Measurements from ENCODE around the gene RPP25.

GRCh38 chr15:74959586-74959939, 3.0 kb upstream of the RPP25 start:
- TF ChIP-seq CTCF (conservative IDR thresholded peaks at IDR 0.05 in 1 of 2, IDR thresholded peaks at IDR 0.05 in 1 of 2; ENCODE audit: extremely low read depth in 1 of 2, insufficient read depth in 1 of 2, low read depth in 1 of 2, low read length in 2 of 2) (no peak), EZH2 (IDR thresholded peaks at IDR 0.05; ENCODE audit: borderline replicate concordance, low read length) (no peak)
